RWPE2 (cell line): ENCODE results near the gene PIGX.

Experiments used
- ATAC-seq: fragments of 200-7000 bp; cut with Tn5 transposase; 3 replicates; pipeline ENCODE4 v1.9.1; 2021; ENCODE audit warnings: low read depth
- DNase-seq: peaks from one replicate; pipeline ENCODE4 v3.0.0-alpha.2; 2020; ENCODE audit warnings: low spot score
- H3K27ac ChIP-seq: fragments of 450-650 bp; 2 replicates; pipeline ENCODE4 v1.5.1; 2017; ENCODE audit warnings: mild to moderate bottlenecking; ENCODE audit not compliant: poor library complexity, severe bottlenecking
- H3K27me3 ChIP-seq: fragments of 250-450 bp; sonication (Bioruptor Pico); 2 replicates; pipeline ENCODE4 v1.5.1; 2021; ENCODE audit warnings: mild to moderate bottlenecking, moderate library complexity; ENCODE audit not compliant: insufficient read depth, poor library complexity, severe bottlenecking
- H3K36me3 ChIP-seq: fragments of 250-450 bp; sonication (Bioruptor Pico); 2 replicates; pipeline ENCODE4 v1.5.1; 2020; ENCODE audit warnings: low read depth, mild to moderate bottlenecking, moderate library complexity
- H3K4me1 ChIP-seq: fragments of 250-450 bp; sonication (Bioruptor Pico); 2 replicates; pipeline ENCODE4 v1.5.1; 2021; ENCODE audit warnings: mild to moderate bottlenecking, moderate library complexity; ENCODE audit not compliant: insufficient read depth, poor library complexity, severe bottlenecking
- H3K4me3 ChIP-seq: fragments of 250-450 bp; sonication (Bioruptor Pico); 2 replicates; pipeline ENCODE4 v1.5.1; 2021; ENCODE audit warnings: mild to moderate bottlenecking, moderate library complexity; ENCODE audit not compliant: severe bottlenecking
- H3K9me3 ChIP-seq: fragments of 250-450 bp; sonication (Bioruptor Pico); 2 replicates; pipeline ENCODE4 v1.5.1; 2021; ENCODE audit warnings: mild to moderate bottlenecking, moderate library complexity; ENCODE audit not compliant: severe bottlenecking
- CTCF ChIP-seq: fragments of 450-650 bp; IDR thresholded peaks from one replicate; pipeline ENCODE4 v1.5.1; 2017; ENCODE audit warnings: mild to moderate bottlenecking, moderate library complexity; ENCODE audit not compliant: poor library complexity, severe bottlenecking

The PIGX gene

GRCh38 chr3:196694941-196695848 lies 17.0 kb upstream of the PIGX start:
- ATAC-seq (no peak), DNase-seq (no peak)
- H3K36me3 ChIP-seq: no peaks in the 10 kb centered on the region
- no peaks in the 10 kb centered on the region for H3K9me3 ChIP-seq
- H3K27me3 ChIP-seq: no peaks in the 10 kb centered on the region
- no peak overlapping the region for H3K4me3 ChIP-seq
- no peak for TF ChIP-seq CTCF
- H3K4me1 ChIP-seq: no peaks in the 10 kb centered on the region
- H3K27ac ChIP-seq: no peak overlapping the region

GRCh38 chr3:196695849-196696226 lies 16.3 kb upstream of the PIGX start:
- TF ChIP-seq CTCF: no peak

GRCh38 chr3:196697270-196697669 lies 14.9 kb upstream of the PIGX start:
- Histone ChIP-seq H3K27me3 (no peaks in the 10 kb centered on the region), H3K27ac (no peak overlapping the region), H3K4me3 (no peak overlapping the region), H3K36me3 (no peaks in the 10 kb centered on the region), H3K9me3 (no peaks in the 10 kb centered on the region), H3K4me1 (no peaks in the 10 kb centered on the region)
- DNase-seq (no peak), ATAC-seq (no peak)
- no peak for TF ChIP-seq CTCF

More at GRCh38 chr3:196695849-196696226, 16.3 kb upstream of the PIGX start:
- Histone ChIP-seq H3K9me3 (no peaks in the 10 kb centered on the region), H3K27me3 (no peaks in the 10 kb centered on the region), H3K36me3 (no peaks in the 10 kb centered on the region), H3K4me1 (no peaks in the 10 kb centered on the region), H3K27ac (no peak overlapping the region), H3K4me3 (no peak overlapping the region)
- ATAC-seq (no peak), DNase-seq (no peak)

- no peaks in the 10 kb centered on the region for H3K36me3 ChIP-seq
- no peaks in the 10 kb centered on the region for H3K9me3 ChIP-seq
- H3K27me3 ChIP-seq: no peaks in the 10 kb centered on the region
- DNase-seq (no peak), ATAC-seq (no peak)
- no peak overlapping the region for H3K4me3 ChIP-seq
- no peak overlapping the region for H3K27ac ChIP-seq
- no peak for TF ChIP-seq CTCF
- no peaks in the 10 kb centered on the region for H3K4me1 ChIP-seq
Observed at GRCh38 chr3:196699749-196700148, 12.4 kb upstream of the PIGX start.

GRCh38 chr3:196700801-196701200 lies 11.4 kb upstream of the PIGX start:
- Histone ChIP-seq H3K36me3 (no peaks in the 10 kb centered on the region), H3K27ac (no peak overlapping the region), H3K9me3 (no peaks in the 10 kb centered on the region), H3K27me3 (no peaks in the 10 kb centered on the region), H3K4me1 (no peaks in the 10 kb centered on the region), H3K4me3 (no peak overlapping the region)
- no peak for ATAC-seq
- no peak for TF ChIP-seq CTCF
- DNase-seq: no peak
